ENCODE results near the gene TTLL12.

GRCh38 chr22:43212434-43212952, 25.6 kb upstream of the TTLL12 start:
- no peak for TF ChIP-seq POLR2AphosphoS5 (IDR thresholded peaks at IDR 0.05; ENCODE audit: low read depth, low read length)
- no peak for TF ChIP-seq POLR2A (IDR thresholded peaks at IDR 0.05; ENCODE audit: low read depth, low read length)

Data from GM12892 (cell line).